Measurements from ENCODE around the gene SIX5. TPM values are rescaled to one million over a fixed set of nuclear protein-coding genes. Genes with fewer than 3 reads are reported as not detected.
A peak's percentile ranks its signal among the peaks of the same experiment; 100 is the strongest.

The SIX5 gene
- total RNA-seq, 1 experiment from 2014 or later, result 27.6 TPM

DNA sequence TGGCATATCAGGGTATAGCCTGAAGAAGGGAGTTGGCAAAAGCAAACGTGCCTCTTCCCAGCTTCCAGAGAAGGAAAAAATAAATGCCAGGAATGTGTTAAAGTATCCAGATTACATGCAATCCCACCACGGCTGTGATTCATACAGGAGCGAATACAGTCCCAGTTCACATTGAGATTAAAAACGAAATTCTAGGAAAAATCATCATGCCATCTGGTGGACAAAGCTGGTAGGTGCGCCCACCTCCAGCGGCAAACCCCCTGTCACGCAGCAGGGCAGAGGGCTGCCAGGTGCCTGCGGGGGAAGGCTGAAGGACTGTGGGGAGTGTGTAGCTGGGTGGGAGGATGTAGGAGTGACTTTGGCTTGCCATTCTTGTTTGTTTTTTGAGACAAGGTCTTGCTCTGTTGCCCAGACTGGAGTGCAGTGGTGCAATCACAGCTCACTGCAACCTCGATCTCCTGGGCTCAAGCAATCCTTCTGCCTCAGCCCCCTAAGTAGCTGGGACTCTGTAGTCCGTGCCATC is 30.0 kb upstream of the SIX5 start:
- no peak overlapping the region for H2AFZ ChIP-seq
- H3F3A ChIP-seq (ENCODE audit: insufficient read depth, low read depth), result peaks cover 22% of the 10 kb centered on the region; the same call in 1 of the 2 replicates
- ChIA-PET POLR2A (ENCODE audit: unreplicated experiment) (interaction anchor here (0.6 to 1.3 kb wide), 3 partner anchors 30 to 84 kb away, joined by 3 to 10 read pairs (median 6); partner anchors contain the start of gene SIX5), CTCF (interaction anchor here (0.7 to 1.6 kb wide), 7 partner anchors 17 to 157 kb away, joined by 3 to 13 read pairs (median 4); partner anchors contain the start of genes DMPK and SIX5)
- no peaks in the 10 kb centered on the region for H3K9me2 ChIP-seq (ENCODE audit: insufficient read depth)
- TF ChIP-seq EZH2 (IDR thresholded peaks at IDR 0.05; ENCODE audit: low read depth) (no peak), CTCF (conservative IDR thresholded peaks at IDR 0.05) (peak; percentile 95)
- peak overlapping the region; percentile 44 for H3K4me2 ChIP-seq
- H3K27me3 ChIP-seq (ENCODE audit: insufficient read depth, low read depth), result no peaks in the 10 kb centered on the region
- no peaks in the 10 kb centered on the region for H3K9me3 ChIP-seq (ENCODE audit: insufficient read depth, low read depth)
- H3K4me1 ChIP-seq (replicated peaks; ENCODE audit: insufficient read depth), result peaks cover 13% of the 10 kb centered on the region
- no peak overlapping the region for H3K4me3 ChIP-seq
- intact Hi-C loops (cut with micrococcal nuclease; ENCODE audit: unreplicated experiment), result loop anchor here (1.0 kb wide), 1 partner anchor 29 kb away; no protein-coding TSS in a partner anchor
- H3K79me2 ChIP-seq (ENCODE audit: low read depth), result no peaks in the 10 kb centered on the region
- BruUV-seq (replicated peaks), result no TSS peak
- H3K36me3 ChIP-seq (ENCODE audit: low read depth), result no peaks in the 10 kb centered on the region
- peak; percentile 58 to 75 for DNase-seq
- 0 out of 2 replicates have a peak overlapping the region, but pooled peaks have one; percentile 1 for H3K27ac ChIP-seq
- no peaks in the 10 kb centered on the region for H4K20me1 ChIP-seq (ENCODE audit: insufficient read depth)

- CTCF ChIA-PET, result interaction anchor here (0.5 kb wide), 1 partner anchor 12 kb away, joined by 4 read pairs; the partner anchor contains the start of gene DMPK
- Histone ChIP-seq H3K9me2 (ENCODE audit: insufficient read depth) (no peaks in the 10 kb centered on the region), H2AFZ (no peak overlapping the region), H3K27me3 (ENCODE audit: insufficient read depth, low read depth) (no peaks in the 10 kb centered on the region), H3K36me3 (ENCODE audit: low read depth) (peaks cover 4% of the 10 kb centered on the region; the same call in 1 of the 2 replicates), H3F3A (ENCODE audit: insufficient read depth, low read depth) (peaks cover 20% of the 10 kb centered on the region; the same call in 1 of the 2 replicates), H3K4me2 (no peak overlapping the region), H3K9me3 (ENCODE audit: insufficient read depth, low read depth) (no peaks in the 10 kb centered on the region), H3K4me1 (replicated peaks; ENCODE audit: insufficient read depth) (peaks cover 24% of the 10 kb centered on the region), H3K4me3 (no peak overlapping the region), H3K27ac (no peak overlapping the region), H3K79me2 (ENCODE audit: low read depth) (peaks cover 20% of the 10 kb centered on the region), H4K20me1 (ENCODE audit: insufficient read depth) (no peaks in the 10 kb centered on the region)
- TF ChIP-seq CTCF (conservative IDR thresholded peaks at IDR 0.05), result no peak
- no peak for TF ChIP-seq EZH2 (IDR thresholded peaks at IDR 0.05; ENCODE audit: low read depth)
- no peak for DNase-seq
- POLR2A ChIA-PET (ENCODE audit: unreplicated experiment), result no interaction called here
- no TSS peak for BruUV-seq (replicated peaks)
- intact Hi-C loops (cut with micrococcal nuclease; ENCODE audit: unreplicated experiment), result no loop called here
Measured at GRCh38 chr19:45794627-45795026, 25.6 kb upstream of the SIX5 start.

- H3K4me2 ChIP-seq, result no peak overlapping the region
- H3K27ac ChIP-seq, result no peak overlapping the region
- no peak overlapping the region for H3K4me3 ChIP-seq
- peaks cover 27% of the 10 kb centered on the region for H3K79me2 ChIP-seq (ENCODE audit: low read depth)
- peaks cover 11% of the 10 kb centered on the region for H3K36me3 ChIP-seq (ENCODE audit: low read depth)
- CTCF ChIA-PET, result no interaction called here
- intact Hi-C loops (cut with micrococcal nuclease; ENCODE audit: unreplicated experiment), result no loop called here
- no peaks in the 10 kb centered on the region for H4K20me1 ChIP-seq (ENCODE audit: insufficient read depth)
- H3K9me3 ChIP-seq (ENCODE audit: insufficient read depth, low read depth), result no peaks in the 10 kb centered on the region
- TF ChIP-seq EZH2 (IDR thresholded peaks at IDR 0.05; ENCODE audit: low read depth) (no peak), CTCF (conservative IDR thresholded peaks at IDR 0.05) (no peak)
- BruUV-seq (replicated peaks), result no TSS peak
- no peak for DNase-seq
- peaks cover 14% of the 10 kb centered on the region; the same call in 1 of the 2 replicates for H3F3A ChIP-seq (ENCODE audit: insufficient read depth, low read depth)
- no peaks in the 10 kb centered on the region for H3K27me3 ChIP-seq (ENCODE audit: insufficient read depth, low read depth)
- H3K9me2 ChIP-seq (ENCODE audit: insufficient read depth), result no peaks in the 10 kb centered on the region
- no peak overlapping the region for H2AFZ ChIP-seq
- peaks cover 18% of the 10 kb centered on the region for H3K4me1 ChIP-seq (replicated peaks; ENCODE audit: insufficient read depth)
- POLR2A ChIA-PET (ENCODE audit: unreplicated experiment), result interaction anchor here (0.5 kb wide), 1 partner anchor 20 kb away, joined by 7 read pairs; no protein-coding TSS in a partner anchor
Measured at GRCh38 chr19:45793876-45794275, 24.8 kb upstream of the SIX5 start.

All from PC-9 (cell line).